Measurements from ENCODE around the gene DLG2.

- TF ChIP-seq CTCF (IDR thresholded peaks at IDR 0.05), result no peak
- TF ChIP-seq POLR2AphosphoS5 (IDR thresholded peaks at IDR 0.05), result no peak
- TF ChIP-seq POLR2A (IDR thresholded peaks at IDR 0.05), result no peak
These were observed 1371.7 kb downstream of the DLG2 start for GRCh38 chr11:84255483-84255882.
